ENCODE measurements around the gene ITPRIP.

ITPRIP gene

DNA sequence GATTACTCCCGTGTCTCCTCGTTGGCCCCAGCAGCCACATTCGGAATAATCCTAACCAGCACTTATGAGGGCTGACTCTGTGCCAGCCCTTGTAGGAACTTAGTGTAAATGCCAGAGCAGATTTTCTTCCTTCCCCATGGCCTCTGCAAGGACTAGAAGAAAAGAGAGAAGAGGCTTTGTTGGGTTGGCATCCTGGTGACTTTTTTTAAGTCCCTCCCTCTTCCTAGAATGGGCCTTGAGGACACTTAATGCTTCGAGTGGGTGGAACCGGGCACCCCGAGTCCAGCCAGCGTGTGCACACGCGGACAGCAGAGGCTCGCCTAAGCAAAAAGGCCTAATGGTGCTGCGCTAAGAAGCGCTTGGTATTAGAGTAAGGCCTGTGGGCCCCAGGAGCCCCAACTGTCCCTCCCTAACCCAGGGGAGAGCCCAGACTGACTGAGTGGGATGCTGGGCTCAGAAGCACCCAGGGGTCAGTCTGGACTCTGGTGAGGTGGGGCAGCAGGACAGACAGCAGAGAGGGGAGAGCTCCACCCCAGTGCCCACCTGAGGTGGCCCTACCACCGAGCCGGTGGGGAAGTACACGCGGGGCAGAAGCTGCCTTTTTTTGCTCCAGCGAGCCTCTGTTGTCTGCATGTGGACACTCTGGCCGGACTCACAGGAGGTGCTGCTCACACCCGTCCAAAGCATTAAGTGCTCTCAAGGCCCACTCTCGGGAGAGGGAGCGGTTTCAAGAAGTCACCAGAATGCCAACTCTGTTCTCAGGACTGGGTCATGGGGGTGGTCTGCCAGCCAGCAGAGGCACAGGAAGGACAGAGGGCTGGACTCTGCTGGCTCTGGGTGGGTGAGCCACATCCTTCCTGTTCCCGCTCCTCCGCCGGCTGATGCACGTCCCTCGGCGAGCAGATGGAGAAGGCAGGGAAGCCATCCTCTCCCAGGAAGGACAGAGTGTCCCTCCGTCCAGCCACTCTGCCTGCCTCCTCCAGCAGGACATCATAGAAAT is 12.5 kb downstream of the ITPRIP start:
- DNase-seq (ENCODE audit: low spot score), result no peak

DNA sequence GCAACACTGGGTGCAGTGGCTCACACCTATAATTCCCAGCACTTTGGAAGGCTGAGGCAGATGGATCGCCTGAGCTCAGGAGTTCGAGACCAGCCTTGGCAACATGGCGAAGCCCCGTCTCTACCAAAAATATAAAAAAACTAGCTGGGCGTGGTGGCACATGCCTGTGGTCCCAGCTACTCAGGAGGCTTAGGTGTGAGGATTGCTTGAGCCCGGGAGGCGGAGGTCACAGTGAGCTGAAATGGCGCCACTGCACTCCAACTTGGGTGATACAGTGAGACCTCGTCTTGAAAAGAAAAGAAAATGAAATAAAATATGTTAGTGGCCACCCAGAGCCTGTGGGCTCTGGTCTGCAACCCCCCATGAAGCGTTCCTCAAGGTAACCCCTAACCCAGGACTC is 13.3 kb downstream of the ITPRIP start:
- DNase-seq (ENCODE audit: low spot score), result no peak

- DNase-seq (ENCODE audit: low spot score), result no peak
Observed at GRCh38 chr10:104324221-104324686, 14.0 kb downstream of the ITPRIP start.

DNA sequence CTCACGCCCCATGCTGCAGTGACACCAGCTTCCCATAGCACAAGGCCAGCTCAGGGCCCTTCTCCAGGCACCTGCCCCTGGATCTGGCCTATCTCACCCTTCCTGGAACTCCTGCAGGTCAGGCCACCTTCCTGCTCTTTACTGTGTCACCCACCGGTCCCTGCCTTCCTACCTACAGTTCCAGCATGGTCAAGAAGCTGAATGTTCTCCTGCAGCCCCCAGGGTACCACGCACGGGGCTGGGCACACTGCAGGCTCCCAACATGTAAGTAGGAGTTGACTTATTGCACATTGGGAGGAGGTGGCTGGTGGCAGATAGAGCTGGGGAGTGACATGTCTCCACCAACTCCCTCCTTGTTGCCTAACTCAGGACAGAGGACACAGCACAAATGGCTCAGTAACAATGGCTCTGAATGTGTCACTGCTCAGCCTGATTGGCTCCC is 14.5 kb downstream of the ITPRIP start:
- DNase-seq (ENCODE audit: low spot score), result no peak

DNA sequence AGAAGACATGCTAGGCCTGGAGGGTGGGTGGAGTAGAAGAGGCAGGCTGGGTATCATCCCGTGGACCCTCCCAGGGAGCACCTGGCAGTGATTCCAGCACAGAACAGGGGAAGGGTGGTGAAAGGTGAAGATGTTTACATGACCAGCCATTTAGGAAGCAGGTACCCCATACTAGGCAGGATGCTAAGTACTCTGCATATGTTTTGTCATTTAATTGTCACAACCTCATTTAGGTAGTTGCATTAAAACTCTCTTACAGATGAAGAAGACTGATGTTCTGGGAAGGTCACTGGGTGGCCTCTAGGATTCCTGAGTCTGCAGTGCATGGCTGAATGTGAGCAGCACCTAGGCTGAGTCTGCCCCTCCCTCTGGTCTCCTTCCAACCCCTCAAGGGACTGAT is 15.2 kb downstream of the ITPRIP start:
- no peak for DNase-seq (ENCODE audit: low spot score)

GRCh38 chr10:104322416-104322782 is 15.9 kb downstream of the ITPRIP start:
- no peak for DNase-seq (ENCODE audit: low spot score)

DNA sequence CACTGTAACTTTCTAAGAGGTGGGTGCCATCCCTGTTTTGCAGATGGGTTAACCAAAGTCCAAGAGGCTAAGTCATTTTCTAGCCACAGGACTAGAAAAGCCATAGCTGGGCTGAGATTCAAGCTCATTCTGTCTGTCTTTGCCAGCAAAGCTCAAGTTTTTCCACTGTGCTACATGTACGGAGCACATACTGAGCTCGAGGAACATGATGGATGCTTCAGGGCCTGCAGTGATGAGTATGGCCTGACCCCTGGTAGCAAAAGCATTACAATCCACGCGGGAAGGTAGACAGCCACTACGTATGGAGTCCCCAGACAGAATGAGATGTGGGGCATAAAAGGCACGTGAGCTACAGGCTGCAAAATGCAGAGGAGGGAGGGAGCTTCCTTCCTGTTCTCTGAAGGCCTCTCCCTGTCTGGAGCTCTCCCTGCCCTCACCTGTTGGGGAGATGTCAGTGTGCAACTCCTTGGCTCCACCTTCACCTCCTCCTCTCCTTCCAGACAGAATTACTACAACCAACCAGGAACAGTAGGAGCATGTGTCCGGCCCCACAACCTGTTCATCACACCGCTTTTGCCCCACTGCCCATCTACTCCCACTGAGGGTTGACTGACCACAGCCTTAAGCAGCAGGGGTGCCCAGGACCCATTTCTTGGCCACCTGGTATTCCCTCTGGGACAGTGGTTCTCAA is 16.4 kb downstream of the ITPRIP start:
- DNase-seq (ENCODE audit: low spot score), result no peak

DNA sequence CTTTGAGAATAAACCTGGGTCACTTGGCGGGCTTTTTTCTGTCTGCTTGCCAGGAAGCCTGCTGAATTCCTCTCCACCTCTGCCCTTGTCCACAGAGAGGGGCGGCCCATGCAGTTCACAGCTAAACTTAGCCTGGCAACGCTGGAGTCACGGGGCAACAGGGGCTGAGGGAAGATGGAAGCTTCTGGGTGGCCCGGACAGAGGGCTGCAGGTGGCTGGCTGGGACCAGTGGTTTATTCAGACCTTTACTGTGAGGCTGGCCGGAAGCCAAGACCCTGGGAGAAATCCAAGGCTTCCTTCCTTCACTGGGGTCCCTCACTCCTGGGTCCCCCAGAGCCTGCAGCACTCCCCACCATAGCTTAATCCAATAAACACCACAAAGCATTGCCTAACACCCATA is 17.0 kb downstream of the ITPRIP start:
- no peak for DNase-seq (ENCODE audit: low spot score)

DNA sequence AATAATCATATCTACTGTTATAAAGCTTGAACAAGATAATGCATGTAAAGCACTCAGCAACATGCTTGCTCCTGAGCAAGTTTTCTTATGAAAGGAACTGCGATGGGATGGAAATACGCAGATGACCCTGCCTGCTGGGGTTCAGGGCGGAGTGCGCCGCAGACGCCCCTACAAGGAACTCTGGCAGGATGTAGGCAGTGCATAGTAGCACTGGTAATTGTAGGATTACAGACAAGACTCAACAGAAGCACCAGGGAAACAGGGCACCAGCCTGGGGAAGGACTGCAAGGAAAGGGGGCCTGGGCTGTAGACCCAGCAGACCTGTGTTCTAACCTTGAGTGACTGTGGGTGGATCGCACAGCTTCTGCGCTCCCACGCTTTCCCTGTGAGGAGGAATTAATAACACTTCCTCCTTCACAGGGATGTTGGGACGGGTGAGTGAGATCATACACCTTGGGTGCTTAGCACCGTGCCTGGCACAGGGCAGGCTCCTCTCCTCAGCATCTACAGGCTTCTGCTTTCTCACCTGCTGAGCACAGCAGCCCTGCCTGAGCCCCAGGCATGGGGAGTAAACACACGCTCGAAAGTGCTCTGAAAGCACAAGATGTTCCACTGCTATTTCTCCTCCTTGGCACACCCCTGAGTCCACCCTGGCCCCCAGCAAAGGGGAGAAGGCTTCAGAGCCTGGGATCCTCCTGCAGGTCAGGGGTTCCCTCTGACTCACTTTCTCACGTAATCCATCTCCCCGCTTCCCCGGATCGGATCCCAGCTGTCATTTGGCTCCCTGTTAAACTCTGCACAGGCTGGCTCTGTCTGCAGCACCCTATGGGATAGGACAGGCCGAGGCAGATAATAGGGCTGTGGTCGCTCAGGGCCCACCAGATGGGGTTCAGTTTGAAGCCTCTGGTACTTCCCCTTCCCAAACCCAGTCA is 19.2 kb downstream of the ITPRIP start:
- DNase-seq (ENCODE audit: low spot score), result no peak

- DNase-seq (ENCODE audit: low spot score), result no peak
Observed at GRCh38 chr10:104318326-104318725, 19.9 kb downstream of the ITPRIP start.

DNA sequence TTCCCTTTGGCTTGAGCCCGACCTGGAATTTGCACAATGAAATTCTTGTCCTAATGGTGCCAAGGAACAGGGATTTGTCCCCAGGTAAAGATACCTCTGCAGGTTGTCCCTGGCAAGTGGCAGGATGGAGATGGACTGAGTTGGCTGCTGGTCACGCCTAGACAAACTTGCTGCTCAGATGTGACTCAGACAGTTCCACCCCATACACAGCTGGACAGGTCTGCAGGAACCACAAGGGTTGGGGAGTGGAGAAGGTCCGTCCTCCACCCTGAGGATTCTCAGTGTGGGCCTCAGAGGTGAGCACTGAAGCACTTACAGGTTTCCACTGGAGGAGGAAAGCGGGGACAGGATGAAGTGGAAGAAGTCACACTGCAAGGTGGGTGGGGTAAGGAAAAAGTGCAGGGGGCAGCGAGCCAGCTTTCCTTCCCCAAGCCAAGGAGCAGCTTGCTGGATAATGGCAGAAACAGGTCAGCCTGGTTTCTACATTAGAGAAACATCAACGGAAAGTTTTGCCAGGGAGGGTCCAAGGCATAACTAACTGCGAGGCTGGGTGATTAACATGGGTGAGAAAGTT is 20.5 kb downstream of the ITPRIP start:
- no peak for DNase-seq (ENCODE audit: low spot score)

- no peak for DNase-seq (ENCODE audit: low spot score)
Observed at GRCh38 chr10:104317269-104317710, 21.0 kb downstream of the ITPRIP start.

GRCh38 chr10:104316321-104317099 is 21.8 kb downstream of the ITPRIP start:
- no peak for DNase-seq (ENCODE audit: low spot score)

- DNase-seq (ENCODE audit: low spot score), result no peak
Observed at GRCh38 chr10:104315486-104315921, 22.8 kb downstream of the ITPRIP start.

DNA sequence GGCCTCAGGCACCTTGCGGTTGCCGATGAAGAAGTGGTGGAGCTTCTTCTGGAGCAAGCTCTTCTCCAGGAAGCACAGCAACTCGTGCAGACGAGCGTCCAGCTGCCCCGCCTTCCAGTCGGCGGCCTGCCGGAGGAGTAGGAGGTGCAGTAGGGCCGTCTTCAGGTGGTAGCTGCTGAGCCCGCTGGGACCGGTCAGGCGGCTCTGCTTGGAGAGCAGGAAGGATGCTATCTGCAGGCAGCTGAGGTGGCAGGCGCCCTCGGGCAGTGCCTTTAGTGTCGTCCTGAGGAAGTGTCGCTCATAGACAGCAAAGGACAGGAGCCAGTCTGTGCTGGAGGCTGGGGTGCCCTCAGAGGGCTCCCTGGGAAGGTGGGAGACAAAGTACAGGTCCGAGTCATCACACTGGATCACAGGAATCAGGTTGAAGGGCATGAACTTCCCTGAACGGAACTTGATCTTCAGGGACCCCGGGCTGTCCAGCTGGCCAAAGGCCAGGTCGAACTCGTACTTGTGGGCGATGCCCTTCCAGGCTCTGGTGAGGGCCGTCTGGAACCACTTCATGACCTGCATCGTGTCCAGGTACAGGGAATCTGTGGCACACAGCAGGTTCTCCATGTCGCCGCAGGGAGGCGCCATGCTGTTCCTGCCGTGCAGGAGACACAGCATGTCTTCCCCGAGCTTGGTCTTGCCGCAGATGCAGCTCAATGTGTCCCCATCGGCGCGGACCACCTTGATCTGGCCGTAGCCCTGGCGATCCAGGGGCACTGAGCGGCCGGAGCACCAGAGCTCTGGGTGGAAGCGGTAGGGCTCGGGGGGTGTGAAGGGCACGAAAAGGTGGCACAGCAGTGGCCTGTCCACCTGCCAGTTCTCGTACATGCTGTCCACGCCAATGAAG is 23.4 kb downstream of the ITPRIP start:
- DNase-seq (ENCODE audit: low spot score), result no peak

DNA sequence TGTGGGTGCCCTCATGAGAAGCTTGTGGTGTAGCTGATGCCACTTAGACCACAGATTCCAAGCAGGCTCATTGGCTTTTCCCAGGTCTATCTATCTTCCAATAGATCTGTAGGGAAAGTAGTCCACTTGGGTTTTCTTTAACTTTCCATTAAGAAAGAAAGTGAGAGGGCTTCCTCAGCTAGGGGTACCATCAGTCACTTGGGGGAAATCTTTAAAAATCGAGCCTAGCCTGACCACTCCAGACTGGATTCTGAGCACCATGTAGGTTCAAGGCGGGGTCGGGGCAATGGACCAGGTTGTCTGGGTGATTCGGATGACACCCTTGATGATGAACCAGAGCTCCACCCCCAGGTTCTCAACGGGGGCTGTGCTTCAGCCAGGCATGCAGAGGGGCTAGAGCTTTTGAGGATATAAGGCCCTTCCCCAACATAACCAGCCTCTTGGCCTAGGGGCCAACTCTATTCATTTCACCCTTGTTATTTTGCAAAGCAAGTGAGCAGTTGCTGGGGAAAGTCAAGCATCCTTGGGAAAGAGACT is 27.0 kb downstream of the ITPRIP start:
- no peak for DNase-seq (ENCODE audit: low spot score)

- DNase-seq (ENCODE audit: low spot score), result no peak
Observed at GRCh38 chr10:104309980-104310978, 28.0 kb downstream of the ITPRIP start.

DNA sequence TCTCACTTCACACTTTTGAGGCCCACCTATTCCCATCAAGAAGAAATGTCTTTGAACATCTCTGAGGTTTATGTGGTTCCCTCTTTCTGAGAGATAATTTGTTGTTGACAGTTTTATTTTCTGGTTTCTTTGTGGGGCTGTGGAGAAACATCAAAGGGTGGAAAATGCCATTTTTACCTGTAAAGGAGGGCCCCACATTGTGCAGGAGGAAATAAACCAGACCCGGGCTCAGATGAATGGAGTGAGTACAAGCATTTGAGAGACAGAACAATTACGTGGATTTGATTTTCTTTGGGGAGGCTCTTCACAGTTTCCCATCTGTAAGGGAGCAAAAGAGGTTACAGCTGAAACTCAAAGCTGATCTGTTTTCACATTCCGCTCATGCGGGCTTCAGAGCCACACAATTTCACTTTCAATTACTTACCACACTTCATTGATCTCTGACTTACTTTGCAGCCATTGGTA is 29.8 kb downstream of the ITPRIP start:
- no peak for DNase-seq (ENCODE audit: low spot score)

All from ecto neural progenitor cell (in vitro differentiated cells).